Breast epithelium (tissue), 3 donors: ENCODE data around the gene CENPX.

Source experiments
- CTCF ChIP-seq, 3 donors: fragments of 450-650 bp; IDR thresholded peaks; one replicate each; pipeline ENCODE4 v1.5.1; 2016 to 2017; ENCODE audit warnings: antibody characterized with exemption in 3 of 3, mild to moderate bottlenecking in 3 of 3, moderate library complexity in 3 of 3
- POLR2A ChIP-seq: fragments of 450-650 bp; IDR thresholded peaks from one replicate; pipeline ENCODE4 v1.6.1; 2016; ENCODE audit warnings: antibody characterized with exemption, mild to moderate bottlenecking, moderate library complexity
- POLR2AphosphoS5 ChIP-seq, 3 donors: sonication (generic); formaldehyde crosslinking; IDR thresholded peaks; one replicate each; pipeline ENCODE4 v1.6.1; 2017; ENCODE audit warnings: antibody characterized with exemption in 3 of 3

- TF ChIP-seq CTCF (IDR thresholded peaks at IDR 0.05) (no peak), POLR2A (no peak), POLR2AphosphoS5 (IDR thresholded peaks at IDR 0.05) (no peak)
These were observed 30.2 kb downstream of the CENPX start for GRCh38 chr17:81992306-81993102.
